Vagina (tissue), 2 donors: ENCODE results near the gene HSPBP1.

Experiments
- POLR2A ChIP-seq, 2 donors: fragments of 450-650 bp; IDR thresholded peaks; one replicate each; pipeline ENCODE4 v1.6.1; 2017; ENCODE audit warnings: antibody characterized with exemption in 2 of 2, mild to moderate bottlenecking in 2 of 2, moderate library complexity in 2 of 2
- POLR2AphosphoS5 ChIP-seq, 2 donors: sonication (generic); formaldehyde crosslinking; IDR thresholded peaks; one replicate each; pipeline ENCODE4 v1.9.0; 2017; ENCODE audit warnings: antibody characterized with exemption in 2 of 2, mild to moderate bottlenecking in 2 of 2, low read depth in 1 of 2; ENCODE audit not compliant: insufficient read depth in 1 of 2
- TF ChIP-seq, protein P1 (sequence below), 3 experiments: fragments of 450-650 bp in 2 of 3; fragments of 200-600 bp in 1 of 3; sonication (generic) in 1 of 3; IDR thresholded peaks; one replicate each; pipeline ENCODE4 v1.5.1; 2017 to 2019; ENCODE audit warnings: antibody characterized with exemption in 3 of 3, mild to moderate bottlenecking in 2 of 3, moderate library complexity in 2 of 3

DNA sequence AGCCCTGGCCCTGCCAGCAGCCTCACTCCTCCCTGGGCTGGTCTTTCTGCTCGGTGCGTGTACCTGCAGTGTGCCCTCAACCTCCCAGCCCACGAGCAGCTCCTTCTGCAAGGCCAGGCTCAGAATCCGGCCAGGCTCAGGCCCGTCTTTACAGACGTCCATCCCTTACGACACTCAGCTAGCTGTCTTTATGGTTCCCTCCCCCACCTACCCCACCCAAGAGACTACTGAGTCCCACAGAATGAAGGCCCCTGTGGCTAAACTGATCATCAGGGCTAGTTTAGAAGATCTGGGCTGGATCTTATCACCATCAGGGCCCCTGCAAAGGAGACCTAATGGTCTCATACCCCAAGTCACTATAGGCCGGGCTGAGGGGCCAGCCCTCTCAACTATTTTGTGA, 34.5 kb upstream of the HSPBP1 start:
- no peak for TF ChIP-seq POLR2A (IDR thresholded peaks at IDR 0.05)
- TF ChIP-seq, protein P1, sequence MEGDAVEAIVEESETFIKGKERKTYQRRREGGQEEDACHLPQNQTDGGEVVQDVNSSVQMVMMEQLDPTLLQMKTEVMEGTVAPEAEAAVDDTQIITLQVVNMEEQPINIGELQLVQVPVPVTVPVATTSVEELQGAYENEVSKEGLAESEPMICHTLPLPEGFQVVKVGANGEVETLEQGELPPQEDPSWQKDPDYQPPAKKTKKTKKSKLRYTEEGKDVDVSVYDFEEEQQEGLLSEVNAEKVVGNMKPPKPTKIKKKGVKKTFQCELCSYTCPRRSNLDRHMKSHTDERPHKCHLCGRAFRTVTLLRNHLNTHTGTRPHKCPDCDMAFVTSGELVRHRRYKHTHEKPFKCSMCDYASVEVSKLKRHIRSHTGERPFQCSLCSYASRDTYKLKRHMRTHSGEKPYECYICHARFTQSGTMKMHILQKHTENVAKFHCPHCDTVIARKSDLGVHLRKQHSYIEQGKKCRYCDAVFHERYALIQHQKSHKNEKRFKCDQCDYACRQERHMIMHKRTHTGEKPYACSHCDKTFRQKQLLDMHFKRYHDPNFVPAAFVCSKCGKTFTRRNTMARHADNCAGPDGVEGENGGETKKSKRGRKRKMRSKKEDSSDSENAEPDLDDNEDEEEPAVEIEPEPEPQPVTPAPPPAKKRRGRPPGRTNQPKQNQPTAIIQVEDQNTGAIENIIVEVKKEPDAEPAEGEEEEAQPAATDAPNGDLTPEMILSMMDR (IDR thresholded peaks at IDR 0.05): no peak
- no peak for TF ChIP-seq POLR2AphosphoS5 (IDR thresholded peaks at IDR 0.05; ENCODE audit: insufficient read depth in 1 of 2, low read depth in 1 of 2)
